ENCODE measurements around the gene NMRK2. TPM values are rescaled to one million over a fixed set of nuclear protein-coding genes. Genes with fewer than 3 reads are reported as not detected.

Gene NMRK2
- polyA plus RNA-seq, 3 donors = not detected

DNA sequence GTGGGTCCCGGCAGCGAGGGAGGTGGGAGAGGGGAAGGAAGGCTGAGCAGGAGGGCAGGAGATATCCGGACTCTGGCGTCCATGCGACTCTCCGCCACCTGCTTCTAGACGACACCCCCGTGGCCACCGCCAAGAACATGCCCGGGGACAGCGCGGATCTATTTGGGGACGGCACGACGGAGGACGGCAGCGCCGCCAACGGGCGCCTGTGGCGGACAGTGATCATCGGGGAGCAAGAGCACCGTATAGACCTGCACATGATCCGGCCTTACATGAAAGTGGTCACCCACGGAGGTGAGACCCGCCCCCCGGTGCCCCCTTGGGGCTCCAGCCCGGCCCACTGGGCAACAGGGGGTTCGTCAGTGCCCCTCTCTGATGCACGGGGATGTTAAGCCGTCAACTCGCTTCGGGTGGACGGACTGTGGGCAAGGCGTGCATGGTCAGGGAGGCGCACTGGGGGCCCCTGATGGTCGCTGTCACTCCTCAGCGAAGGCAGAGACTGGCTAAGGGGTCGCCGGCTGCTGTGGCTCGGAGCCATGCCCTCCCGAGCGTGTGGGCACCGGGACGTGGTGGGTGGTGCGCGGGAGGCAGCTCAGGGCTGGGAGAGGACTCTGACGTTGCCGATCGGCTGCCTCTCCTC lies 25.1 kb upstream of the NMRK2 start:
- no peak overlapping the region for H2AFZ ChIP-seq (ENCODE audit: insufficient read depth, low read depth, low read length, poor library complexity, severe bottlenecking)
- intact Hi-C loops (cut with micrococcal nuclease) = no loop called here
- H3K9me3 ChIP-seq (replicated peaks in 1 of 2; ENCODE audit: control insufficient read depth in 1 of 2, insufficient read depth in 1 of 2, low read length in 2 of 2) = peaks cover 9 to 18% of the 10 kb centered on the region in 2 donors
- no peak for TF ChIP-seq CTCF (IDR thresholded peaks at IDR 0.05)
- H3K4me3 Mint-ChIP-seq = no peak overlapping the region
- no peaks in the 10 kb centered on the region for H3K79me2 ChIP-seq (ENCODE audit: insufficient read depth, low read length)
- no peak overlapping the region for H3K4me2 ChIP-seq (replicated peaks; ENCODE audit: extremely low read depth, low read length, poor library complexity, severe bottlenecking)
- no peak for DNase-seq
- H3K27ac Mint-ChIP-seq = no peak overlapping the region
- H3K36me3 Mint-ChIP-seq = no peaks in the 10 kb centered on the region
- H3K27me3 Mint-ChIP-seq (ENCODE audit: low read depth in 3 of 3) = peaks cover 7 to 8% (median 8%) of the 10 kb centered on the region in 3 donors
- 91% methylated on average over 50 of the region's 50 CpGs for WGBS (ENCODE audit: insufficient coverage)
- peaks cover 10 to 19% (median 15%) of the 10 kb centered on the region in 7 donors for H3K9me3 Mint-ChIP-seq
- H3K27ac ChIP-seq (ENCODE audit: low read depth in 1 of 2, low read length in 2 of 2) = no peak overlapping the region
- no peaks in the 10 kb centered on the region for H3K4me1 ChIP-seq (ENCODE audit: control insufficient read depth in 1 of 2, insufficient read depth in 2 of 2, low read length in 2 of 2)
- no peaks in the 10 kb centered on the region for H3K36me3 ChIP-seq (replicated peaks in 1 of 2; ENCODE audit: control insufficient read depth in 1 of 2, insufficient read depth in 2 of 2, low read length in 2 of 2)
- no peaks in the 10 kb centered on the region for H3K27me3 ChIP-seq (ENCODE audit: control insufficient read depth in 2 of 2, insufficient read depth in 2 of 2, low read length in 2 of 2)
- no peaks in the 10 kb centered on the region for H3K4me1 Mint-ChIP-seq
- no peak overlapping the region for H3K9ac ChIP-seq (ENCODE audit: insufficient read depth, low read length, poor library complexity, severe bottlenecking)
- H4K20me1 ChIP-seq (ENCODE audit: insufficient read depth, low read length) = no peaks in the 10 kb centered on the region
- H3K4me3 ChIP-seq (replicated peaks in 1 of 3; ENCODE audit: low read depth in 2 of 3, low read length in 3 of 3) = no peak overlapping the region

- no peaks in the 10 kb centered on the region for H3K27me3 ChIP-seq (ENCODE audit: control insufficient read depth in 2 of 2, insufficient read depth in 2 of 2, low read length in 2 of 2)
- no peak for TF ChIP-seq CTCF (IDR thresholded peaks at IDR 0.05)
- DNase-seq = no peak
- H4K20me1 ChIP-seq (ENCODE audit: insufficient read depth, low read length) = no peaks in the 10 kb centered on the region
- no peak overlapping the region for H3K4me3 ChIP-seq (replicated peaks in 1 of 3; ENCODE audit: low read depth in 2 of 3, low read length in 3 of 3)
- Mint-ChIP-seq H3K4me1 (no peaks in the 10 kb centered on the region), H3K36me3 (no peaks in the 10 kb centered on the region), H3K9me3 (peaks cover 10 to 19% (median 15%) of the 10 kb centered on the region in 7 donors), H3K27ac (peak overlapping the region in 1 of 7 donors; percentile 13), H3K27me3 (ENCODE audit: low read depth in 3 of 3) (peaks cover 7 to 8% (median 8%) of the 10 kb centered on the region in 3 donors), H3K4me3 (no peak overlapping the region)
- H3K9ac ChIP-seq (ENCODE audit: insufficient read depth, low read length, poor library complexity, severe bottlenecking) = no peak overlapping the region
- H3K9me3 ChIP-seq (replicated peaks in 1 of 2; ENCODE audit: control insufficient read depth in 1 of 2, insufficient read depth in 1 of 2, low read length in 2 of 2) = peaks cover 9 to 18% of the 10 kb centered on the region in 2 donors
- no peaks in the 10 kb centered on the region for H3K79me2 ChIP-seq (ENCODE audit: insufficient read depth, low read length)
- no peak overlapping the region for H3K27ac ChIP-seq (ENCODE audit: low read depth in 1 of 2, low read length in 2 of 2)
- intact Hi-C loops (cut with micrococcal nuclease) = no loop called here
- no peaks in the 10 kb centered on the region for H3K4me1 ChIP-seq (ENCODE audit: control insufficient read depth in 1 of 2, insufficient read depth in 2 of 2, low read length in 2 of 2)
- 74% methylated on average over 13 of the region's 14 CpGs for WGBS (ENCODE audit: insufficient coverage)
- H3K36me3 ChIP-seq (replicated peaks in 1 of 2; ENCODE audit: control insufficient read depth in 1 of 2, insufficient read depth in 2 of 2, low read length in 2 of 2) = no peaks in the 10 kb centered on the region
- no peak overlapping the region for H3K4me2 ChIP-seq (replicated peaks; ENCODE audit: extremely low read depth, low read length, poor library complexity, severe bottlenecking)
- no peak overlapping the region for H2AFZ ChIP-seq (ENCODE audit: insufficient read depth, low read depth, low read length, poor library complexity, severe bottlenecking)
Observed at GRCh38 chr19:3908266-3909054, 24.4 kb upstream of the NMRK2 start.
